HG02759 (cell line): ENCODE data around the gene SLC24A4.

ENCODE experiments used
- ATAC-seq: cut with Tn5 transposase; IDR thresholded peaks from one replicate; pipeline ENCODE4 v1.9.1; 2021; ENCODE audit warnings: mild to moderate bottlenecking, moderate library complexity; ENCODE audit not compliant: unreplicated experiment

SLC24A4 gene

GRCh38 chr14:92495027-92495426 is 172.1 kb downstream of the SLC24A4 start:
- no peak for ATAC-seq

GRCh38 chr14:92496191-92496857 is 173.4 kb downstream of the SLC24A4 start:
- no peak for ATAC-seq

- no peak for ATAC-seq
These were observed 174.4 kb downstream of the SLC24A4 start for GRCh38 chr14:92497391-92497790.

GRCh38 chr14:92499234-92499633 is 176.3 kb downstream of the SLC24A4 start:
- no peak for ATAC-seq

GRCh38 chr14:92500491-92500941 is 177.6 kb downstream of the SLC24A4 start:
- no peak for ATAC-seq

- no peak for ATAC-seq
These were observed 179.0 kb downstream of the SLC24A4 start for GRCh38 chr14:92501891-92502351.

GRCh38 chr14:92502541-92503286 is 179.7 kb downstream of the SLC24A4 start:
- ATAC-seq: no peak

- no peak for ATAC-seq
These were observed 181.0 kb downstream of the SLC24A4 start for GRCh38 chr14:92503756-92504491.

- no peak for ATAC-seq
These were observed 182.9 kb downstream of the SLC24A4 start for GRCh38 chr14:92505826-92506225.

- no peak for ATAC-seq
These were observed 183.3 kb downstream of the SLC24A4 start for GRCh38 chr14:92506231-92506630.

- ATAC-seq: peak; percentile 54
These were observed 184.3 kb downstream of the SLC24A4 start for GRCh38 chr14:92507174-92507768.

GRCh38 chr14:92510972-92511371 is 188.0 kb downstream of the SLC24A4 start:
- ATAC-seq: no peak

GRCh38 chr14:92511453-92512238 is 188.7 kb downstream of the SLC24A4 start:
- ATAC-seq: no peak

GRCh38 chr14:92512807-92513203 is 189.8 kb downstream of the SLC24A4 start:
- no peak for ATAC-seq

GRCh38 chr14:92513204-92513965 is 190.4 kb downstream of the SLC24A4 start, which contains the start of gene RIN3:
TSS of gene RIN3 (plus strand) at chr14:92513781. CDS start at chr14:92513933, 152 bp downstream.
- peak; percentile 76 for ATAC-seq

GRCh38 chr14:92513966-92514843 is 191.2 kb downstream of the SLC24A4 start:
- ATAC-seq: peak; percentile 44

GRCh38 chr14:92514844-92515514 is 192.0 kb downstream of the SLC24A4 start:
- no peak for ATAC-seq
